Measurements from ENCODE around the gene SLC1A2. TPM values are rescaled to one million over a fixed set of nuclear protein-coding genes. Genes with fewer than 3 reads are reported as not detected.

The SLC1A2 gene
- total and polyA plus RNA-seq, 2 donors (not counting 3 experiments of a cell fraction or from before 2014, with no cell fraction given) = not detected

DNA sequence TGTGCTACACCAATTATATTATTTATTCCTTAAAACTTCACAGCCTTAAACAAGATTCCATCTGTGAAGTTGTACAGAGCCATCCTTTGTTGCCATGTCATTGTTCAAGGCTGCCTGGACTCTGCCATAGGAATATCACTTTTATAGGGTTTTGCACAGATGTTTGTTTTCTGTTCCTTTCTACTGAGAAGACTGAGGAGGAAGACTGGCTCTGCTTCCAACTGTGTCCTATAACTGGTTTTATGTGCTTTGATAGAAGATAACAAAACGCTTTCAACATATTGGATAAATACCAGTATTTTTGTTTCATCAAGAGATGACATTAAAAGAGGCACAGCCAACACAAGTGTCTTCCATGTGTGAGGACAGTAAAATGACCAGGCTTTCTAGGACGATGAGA, 159.8 kb downstream of the SLC1A2 start:
- Histone ChIP-seq H3K27me3 (ENCODE audit: control insufficient read depth in 2 of 2, insufficient read depth in 2 of 2, low read length in 2 of 2) (peaks cover 2 to 29% of the 10 kb centered on the region in 2 experiments), H3K9me1 (replicated peaks; ENCODE audit: control insufficient read depth, extremely low read depth, insufficient read depth, low read length) (no peaks in the 10 kb centered on the region), H3K9me3 (replicated peaks; ENCODE audit: control insufficient read depth, insufficient read depth, low read length) (no peaks in the 10 kb centered on the region), H2AFZ (ENCODE audit: low read depth, low read length) (no peak overlapping the region), H3K79me2 (ENCODE audit: control insufficient read depth, insufficient read depth, low read length) (no peaks in the 10 kb centered on the region), H3K4me1 (ENCODE audit: control insufficient read depth, extremely low read depth, insufficient read depth, low read length) (no peaks in the 10 kb centered on the region), H3K36me3 (ENCODE audit: control insufficient read depth in 2 of 2, extremely low read depth in 1 of 2, insufficient read depth in 2 of 2, low read length in 2 of 2) (no peaks in the 10 kb centered on the region), H3K27ac (ENCODE audit: insufficient read depth, low read depth, low read length) (no peak overlapping the region), H3K4me3 (replicated peaks in 1 of 3; ENCODE audit: insufficient read depth in 1 of 3, low read depth in 1 of 3, low read length in 3 of 3) (no peak overlapping the region), H3K9ac (replicated peaks; ENCODE audit: extremely low read depth, insufficient read depth, low read length) (no peak overlapping the region), H3K4me2 (ENCODE audit: insufficient read depth, low read length) (no peak overlapping the region), H4K20me1 (replicated peaks; ENCODE audit: control insufficient read depth, extremely low read depth, insufficient read depth, low read length) (no peaks in the 10 kb centered on the region)
- TF ChIP-seq JUN (IDR thresholded peaks at IDR 0.05; ENCODE audit: borderline replicate concordance, insufficient read depth, insufficient read length, low read depth) (no peak), FOS (IDR thresholded peaks at IDR 0.05; ENCODE audit: borderline replicate concordance, insufficient read depth, low read length) (no peak), POLR2A (IDR thresholded peaks at IDR 0.05; ENCODE audit: low read depth, low read length) (no peak)
- TF ChIP-seq, protein P1, sequence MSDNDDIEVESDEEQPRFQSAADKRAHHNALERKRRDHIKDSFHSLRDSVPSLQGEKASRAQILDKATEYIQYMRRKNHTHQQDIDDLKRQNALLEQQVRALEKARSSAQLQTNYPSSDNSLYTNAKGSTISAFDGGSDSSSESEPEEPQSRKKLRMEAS (IDR thresholded peaks at IDR 0.05; ENCODE audit: insufficient read depth, insufficient read length) = no peak
- ChIA-PET CTCF (interaction anchor here (1.4 kb wide), 1 partner anchor 12 kb away, joined by 3 read pairs; no protein-coding TSS in a partner anchor), POLR2A (no interaction called here)
- FAIRE-seq = no peak
- DNase-seq (ENCODE audit: low read depth, low spot score) = no peak
- intact Hi-C loops (cut with micrococcal nuclease) (no loop called here), dilution Hi-C loops (cut with MboI; ENCODE audit: extremely low pct_ligation_motif_present, low sequenced_read_pairs) (no loop called here)
- BruUV-seq (replicated peaks) = no TSS peak

DNA sequence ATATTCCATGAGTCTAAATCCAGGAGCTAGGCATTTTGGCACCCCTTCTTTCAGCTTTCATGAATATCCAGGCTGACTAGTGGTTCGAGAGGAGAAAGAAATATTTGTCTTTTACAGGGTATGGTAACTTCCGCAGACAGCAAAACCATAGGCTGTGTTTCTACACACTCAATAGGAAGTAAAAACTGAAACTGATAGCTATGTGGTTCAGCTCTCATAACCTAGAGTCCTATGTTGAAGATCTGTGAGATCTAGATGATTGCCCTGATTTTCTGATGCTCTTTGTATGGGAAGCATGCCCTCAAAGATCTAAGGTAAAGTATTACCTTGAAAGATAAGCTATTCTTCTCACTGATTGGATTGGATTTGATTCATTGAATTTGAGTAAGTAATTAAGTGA, 162.1 kb downstream of the SLC1A2 start:
- no peaks in the 10 kb centered on the region for H3K79me2 ChIP-seq (ENCODE audit: control insufficient read depth, insufficient read depth, low read length)
- H2AFZ ChIP-seq (ENCODE audit: low read depth, low read length) = no peak overlapping the region
- no TSS peak for BruUV-seq (replicated peaks)
- H4K20me1 ChIP-seq (replicated peaks; ENCODE audit: control insufficient read depth, extremely low read depth, insufficient read depth, low read length) = no peaks in the 10 kb centered on the region
- POLR2A ChIA-PET = no interaction called here
- no peak for FAIRE-seq
- no peak overlapping the region for H3K4me3 ChIP-seq (replicated peaks in 1 of 3; ENCODE audit: insufficient read depth in 1 of 3, low read depth in 1 of 3, low read length in 3 of 3)
- H3K9me3 ChIP-seq (replicated peaks; ENCODE audit: control insufficient read depth, insufficient read depth, low read length) = no peaks in the 10 kb centered on the region
- no peaks in the 10 kb centered on the region for H3K36me3 ChIP-seq (ENCODE audit: control insufficient read depth in 2 of 2, extremely low read depth in 1 of 2, insufficient read depth in 2 of 2, low read length in 2 of 2)
- no peak overlapping the region for H3K9ac ChIP-seq (replicated peaks; ENCODE audit: extremely low read depth, insufficient read depth, low read length)
- H3K4me1 ChIP-seq (ENCODE audit: control insufficient read depth, extremely low read depth, insufficient read depth, low read length) = no peaks in the 10 kb centered on the region
- DNase-seq (ENCODE audit: low read depth, low spot score) = no peak
- peaks cover 3 to 45% of the 10 kb centered on the region in 2 experiments for H3K27me3 ChIP-seq (ENCODE audit: control insufficient read depth in 2 of 2, insufficient read depth in 2 of 2, low read length in 2 of 2)
- intact Hi-C loops (cut with micrococcal nuclease) (no loop called here), dilution Hi-C loops (cut with MboI; ENCODE audit: extremely low pct_ligation_motif_present, low sequenced_read_pairs) (no loop called here)
- CTCF ChIA-PET = interaction anchor here (0.9 kb wide), 1 partner anchor 10 kb away, joined by 3 read pairs; no protein-coding TSS in a partner anchor
- TF ChIP-seq FOS (IDR thresholded peaks at IDR 0.05; ENCODE audit: borderline replicate concordance, insufficient read depth, low read length) (no peak), GATA2 (IDR thresholded peaks at IDR 0.05; ENCODE audit: insufficient read depth, insufficient read length, low read depth, low read length) (no peak), MYC (IDR thresholded peaks at IDR 0.05; ENCODE audit: low read depth, low read length) (no peak), POLR2AphosphoS5 (IDR thresholded peaks at IDR 0.05; ENCODE audit: insufficient read depth, low read depth, low read length) (no peak), JUN (IDR thresholded peaks at IDR 0.05; ENCODE audit: borderline replicate concordance, insufficient read depth, insufficient read length, low read depth) (no peak), POLR2A (IDR thresholded peaks at IDR 0.05; ENCODE audit: low read depth, low read length) (no peak), EZH2 (IDR thresholded peaks at IDR 0.05; ENCODE audit: borderline replicate concordance, low read depth, low read length, severe bottlenecking) (no peak)
- TF ChIP-seq, protein P1 (IDR thresholded peaks at IDR 0.05; ENCODE audit: insufficient read depth, insufficient read length) = no peak
- TF ChIP-seq, protein P2, sequence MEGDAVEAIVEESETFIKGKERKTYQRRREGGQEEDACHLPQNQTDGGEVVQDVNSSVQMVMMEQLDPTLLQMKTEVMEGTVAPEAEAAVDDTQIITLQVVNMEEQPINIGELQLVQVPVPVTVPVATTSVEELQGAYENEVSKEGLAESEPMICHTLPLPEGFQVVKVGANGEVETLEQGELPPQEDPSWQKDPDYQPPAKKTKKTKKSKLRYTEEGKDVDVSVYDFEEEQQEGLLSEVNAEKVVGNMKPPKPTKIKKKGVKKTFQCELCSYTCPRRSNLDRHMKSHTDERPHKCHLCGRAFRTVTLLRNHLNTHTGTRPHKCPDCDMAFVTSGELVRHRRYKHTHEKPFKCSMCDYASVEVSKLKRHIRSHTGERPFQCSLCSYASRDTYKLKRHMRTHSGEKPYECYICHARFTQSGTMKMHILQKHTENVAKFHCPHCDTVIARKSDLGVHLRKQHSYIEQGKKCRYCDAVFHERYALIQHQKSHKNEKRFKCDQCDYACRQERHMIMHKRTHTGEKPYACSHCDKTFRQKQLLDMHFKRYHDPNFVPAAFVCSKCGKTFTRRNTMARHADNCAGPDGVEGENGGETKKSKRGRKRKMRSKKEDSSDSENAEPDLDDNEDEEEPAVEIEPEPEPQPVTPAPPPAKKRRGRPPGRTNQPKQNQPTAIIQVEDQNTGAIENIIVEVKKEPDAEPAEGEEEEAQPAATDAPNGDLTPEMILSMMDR (IDR thresholded peaks at IDR 0.05; ENCODE audit: extremely low read depth in 1 of 2, insufficient read depth in 1 of 2, low read depth in 1 of 2, low read length in 2 of 2) = no peak
- no peaks in the 10 kb centered on the region for H3K9me1 ChIP-seq (replicated peaks; ENCODE audit: control insufficient read depth, extremely low read depth, insufficient read depth, low read length)
- no peak overlapping the region for H3K4me2 ChIP-seq (ENCODE audit: insufficient read depth, low read length)
- no peak overlapping the region for H3K27ac ChIP-seq (ENCODE audit: insufficient read depth, low read depth, low read length)

Measured in endothelial cell of umbilical vein (primary cell).